Measurements from ENCODE around the gene PVR. TPM values are rescaled to one million over a fixed set of nuclear protein-coding genes. Genes with fewer than 3 reads are reported as not detected.

Gene PVR
- total RNA-seq, 1 experiment from 2014 or later = 15.0 TPM

DNA sequence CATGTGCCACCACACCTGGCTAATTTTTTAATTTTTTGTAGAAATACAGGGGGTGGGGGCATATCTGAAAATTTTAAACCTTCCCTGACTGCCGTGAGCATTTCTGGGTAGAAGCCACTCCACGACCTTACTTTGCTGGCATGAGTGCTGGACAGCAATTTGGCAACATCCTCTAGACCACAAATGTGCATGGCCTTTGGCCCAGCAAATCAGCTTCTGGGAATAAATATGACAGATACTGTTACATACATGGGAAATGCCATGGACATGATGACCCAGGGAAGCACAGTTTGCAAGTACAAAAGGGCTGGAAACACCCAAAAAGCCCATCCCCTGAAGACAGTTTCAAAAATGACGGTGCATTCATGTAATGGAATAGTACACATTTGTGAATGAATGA, 3.2 kb upstream of the PVR start (continued):
- TF ChIP-seq ZNF425 (CRISPR knock-in tag; conservative IDR thresholded peaks at IDR 0.05) = no peak

DNA sequence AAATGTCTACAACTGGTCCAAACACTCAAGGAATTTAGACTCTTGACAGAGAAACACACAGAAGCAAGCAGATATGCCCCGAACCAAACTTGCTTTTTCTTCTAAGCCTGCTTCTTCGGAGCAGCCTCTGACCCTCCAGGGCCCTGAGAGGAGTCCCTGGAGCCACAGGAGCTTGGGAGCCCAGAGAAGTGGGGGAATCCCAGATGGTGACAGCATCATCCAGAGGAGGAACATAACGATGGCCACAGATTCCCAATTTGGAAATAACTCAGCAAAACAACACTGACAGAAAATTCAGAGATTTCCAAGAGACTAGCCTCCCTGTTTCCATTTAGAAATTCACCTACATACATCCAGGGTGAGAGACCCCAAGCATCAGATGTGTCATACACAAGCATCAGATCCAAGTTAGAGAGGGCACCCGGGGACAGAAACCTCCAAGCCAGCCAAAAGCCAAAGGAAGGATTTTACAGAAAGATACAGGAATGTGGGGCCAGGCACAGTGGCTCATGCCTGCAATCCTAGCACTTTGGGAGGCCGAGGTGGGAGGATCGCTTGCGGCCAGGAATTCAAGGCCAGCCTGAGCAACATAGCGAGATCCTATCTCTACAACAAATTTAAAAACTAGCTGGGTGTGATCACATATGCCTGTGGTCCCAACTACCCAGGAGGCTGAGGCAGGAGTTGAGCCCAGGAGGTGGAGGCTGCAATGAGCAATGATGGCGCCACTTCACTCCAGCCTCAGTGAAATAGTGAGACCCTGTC, 2.0 kb upstream of the PVR start:
- TF ChIP-seq, protein P1, sequence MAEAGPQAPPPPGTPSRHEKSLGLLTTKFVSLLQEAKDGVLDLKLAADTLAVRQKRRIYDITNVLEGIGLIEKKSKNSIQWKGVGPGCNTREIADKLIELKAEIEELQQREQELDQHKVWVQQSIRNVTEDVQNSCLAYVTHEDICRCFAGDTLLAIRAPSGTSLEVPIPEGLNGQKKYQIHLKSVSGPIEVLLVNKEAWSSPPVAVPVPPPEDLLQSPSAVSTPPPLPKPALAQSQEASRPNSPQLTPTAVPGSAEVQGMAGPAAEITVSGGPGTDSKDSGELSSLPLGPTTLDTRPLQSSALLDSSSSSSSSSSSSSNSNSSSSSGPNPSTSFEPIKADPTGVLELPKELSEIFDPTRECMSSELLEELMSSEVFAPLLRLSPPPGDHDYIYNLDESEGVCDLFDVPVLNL (CRISPR knock-in tag; IDR thresholded peaks at IDR 0.05; ENCODE audit: borderline replicate concordance, low read depth) = no peak
- no peak for TF ChIP-seq ELF4 (CRISPR knock-in tag; IDR thresholded peaks at IDR 0.05; ENCODE audit: low read depth)
- no peak for TF ChIP-seq CTCF (IDR thresholded peaks at IDR 0.05)
- no peak for TF ChIP-seq AR (CRISPR knock-in tag; IDR thresholded peaks at IDR 0.05)
- TF ChIP-seq FOXP4 (CRISPR knock-in tag; IDR thresholded peaks at IDR 0.05) = no peak
- no peak for TF ChIP-seq FOXP1 (CRISPR knock-in tag; IDR thresholded peaks at IDR 0.05; ENCODE audit: borderline replicate concordance)
- no peak for TF ChIP-seq HMGA2 (CRISPR knock-in tag; IDR thresholded peaks at IDR 0.05)
- TF ChIP-seq ZNF423 (CRISPR knock-in tag; IDR thresholded peaks at IDR 0.05) = no peak
- TF ChIP-seq GRHL2 (CRISPR knock-in tag; IDR thresholded peaks at IDR 0.05; ENCODE audit: insufficient replicate concordance, severe bottlenecking) = no peak
- TF ChIP-seq TEAD4 (CRISPR knock-in tag; IDR thresholded peaks at IDR 0.05) = no peak
- TF ChIP-seq, protein P2, sequence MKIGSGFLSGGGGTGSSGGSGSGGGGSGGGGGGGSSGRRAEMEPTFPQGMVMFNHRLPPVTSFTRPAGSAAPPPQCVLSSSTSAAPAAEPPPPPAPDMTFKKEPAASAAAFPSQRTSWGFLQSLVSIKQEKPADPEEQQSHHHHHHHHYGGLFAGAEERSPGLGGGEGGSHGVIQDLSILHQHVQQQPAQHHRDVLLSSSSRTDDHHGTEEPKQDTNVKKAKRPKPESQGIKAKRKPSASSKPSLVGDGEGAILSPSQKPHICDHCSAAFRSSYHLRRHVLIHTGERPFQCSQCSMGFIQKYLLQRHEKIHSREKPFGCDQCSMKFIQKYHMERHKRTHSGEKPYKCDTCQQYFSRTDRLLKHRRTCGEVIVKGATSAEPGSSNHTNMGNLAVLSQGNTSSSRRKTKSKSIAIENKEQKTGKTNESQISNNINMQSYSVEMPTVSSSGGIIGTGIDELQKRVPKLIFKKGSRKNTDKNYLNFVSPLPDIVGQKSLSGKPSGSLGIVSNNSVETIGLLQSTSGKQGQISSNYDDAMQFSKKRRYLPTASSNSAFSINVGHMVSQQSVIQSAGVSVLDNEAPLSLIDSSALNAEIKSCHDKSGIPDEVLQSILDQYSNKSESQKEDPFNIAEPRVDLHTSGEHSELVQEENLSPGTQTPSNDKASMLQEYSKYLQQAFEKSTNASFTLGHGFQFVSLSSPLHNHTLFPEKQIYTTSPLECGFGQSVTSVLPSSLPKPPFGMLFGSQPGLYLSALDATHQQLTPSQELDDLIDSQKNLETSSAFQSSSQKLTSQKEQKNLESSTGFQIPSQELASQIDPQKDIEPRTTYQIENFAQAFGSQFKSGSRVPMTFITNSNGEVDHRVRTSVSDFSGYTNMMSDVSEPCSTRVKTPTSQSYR (CRISPR knock-in tag; IDR thresholded peaks at IDR 0.05) = no peak
- ChIA-PET POLR2A (no interaction called here), CTCF (interaction anchor here (1.0 to 1.7 kb wide), 3 partner anchors 65 to 71 kb away, joined by 3 to 4 read pairs (median 4); no protein-coding TSS in a partner anchor)
- DNase-seq (ENCODE audit: low spot score) = no peak
- Mint-ChIP-seq H3K4me1 (no peaks in the 10 kb centered on the region), H3K36me3 (no peaks in the 10 kb centered on the region), H3K4me3 (no peak overlapping the region), H3K27me3 (ENCODE audit: low read depth) (peaks cover 24% of the 10 kb centered on the region), H3K9me3 (no peaks in the 10 kb centered on the region), H3K27ac (no peak overlapping the region)
- no peak for ATAC-seq
